ENCODE results near the gene NRGN. TPM values are rescaled to one million over a fixed set of nuclear protein-coding genes. Genes with fewer than 3 reads are reported as not detected.

The NRGN gene
- total and polyA plus RNA-seq, 3 donors from 2014 or later: 3.0 to 10.4 (median 5.5) TPM

GRCh38 chr11:124754309-124754708 is 14.6 kb downstream of the NRGN start:
- H3K4me3 ChIP-seq: no peak overlapping the region
- H3K9me3 ChIP-seq: no peaks in the 10 kb centered on the region
- no peaks in the 10 kb centered on the region for H3K36me3 ChIP-seq (ENCODE audit: low read depth, missing control alignments)
- TF ChIP-seq CTCF (IDR thresholded peaks at IDR 0.05) (no peak), POLR2A (IDR thresholded peaks at IDR 0.05) (no peak)
- H3K27ac ChIP-seq: no peak overlapping the region
- H3K27me3 ChIP-seq: no peaks in the 10 kb centered on the region
- peaks cover 18% of the 10 kb centered on the region for H3K4me1 ChIP-seq
- 84 to 87% methylated on average over 4 of the region's 4 CpGs for WGBS, 2 donors
- no peak for DNase-seq
- intact Hi-C loops (cut with DNase I; ENCODE audit: low total_unique reads): no loop called here

DNA sequence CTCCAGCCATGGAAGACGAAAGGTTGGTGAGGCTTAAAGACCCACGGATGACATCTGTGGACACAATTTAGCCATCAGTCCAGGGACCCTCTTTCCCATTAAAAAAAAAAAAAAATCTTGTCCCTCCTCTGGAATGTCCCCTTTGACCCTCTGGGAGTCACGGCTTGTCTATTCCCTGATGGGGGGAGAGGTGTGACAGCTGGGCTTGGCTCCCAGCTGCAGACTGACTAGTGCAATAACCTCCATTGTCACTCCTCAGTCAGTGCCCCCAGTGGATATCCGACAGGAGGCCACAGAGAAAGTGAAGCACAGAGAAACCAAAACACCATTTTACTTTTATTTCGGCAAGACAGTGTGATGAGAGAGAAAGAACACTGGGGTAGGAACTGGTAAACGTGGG is 15.0 kb downstream of the NRGN start:
- Histone ChIP-seq H3K27me3 (no peaks in the 10 kb centered on the region), H3K4me3 (no peak overlapping the region), H3K9me3 (no peaks in the 10 kb centered on the region), H3K36me3 (ENCODE audit: low read depth, missing control alignments) (no peaks in the 10 kb centered on the region), H3K27ac (no peak overlapping the region), H3K4me1 (peaks cover 22% of the 10 kb centered on the region)
- 74 to 89% methylated on average over 6 of the region's 6 CpGs for WGBS, 2 donors
- TF ChIP-seq CTCF (IDR thresholded peaks at IDR 0.05) (no peak), POLR2A (IDR thresholded peaks at IDR 0.05) (no peak)
- intact Hi-C loops (cut with DNase I; ENCODE audit: low total_unique reads): no loop called here
- no peak for DNase-seq

DNA sequence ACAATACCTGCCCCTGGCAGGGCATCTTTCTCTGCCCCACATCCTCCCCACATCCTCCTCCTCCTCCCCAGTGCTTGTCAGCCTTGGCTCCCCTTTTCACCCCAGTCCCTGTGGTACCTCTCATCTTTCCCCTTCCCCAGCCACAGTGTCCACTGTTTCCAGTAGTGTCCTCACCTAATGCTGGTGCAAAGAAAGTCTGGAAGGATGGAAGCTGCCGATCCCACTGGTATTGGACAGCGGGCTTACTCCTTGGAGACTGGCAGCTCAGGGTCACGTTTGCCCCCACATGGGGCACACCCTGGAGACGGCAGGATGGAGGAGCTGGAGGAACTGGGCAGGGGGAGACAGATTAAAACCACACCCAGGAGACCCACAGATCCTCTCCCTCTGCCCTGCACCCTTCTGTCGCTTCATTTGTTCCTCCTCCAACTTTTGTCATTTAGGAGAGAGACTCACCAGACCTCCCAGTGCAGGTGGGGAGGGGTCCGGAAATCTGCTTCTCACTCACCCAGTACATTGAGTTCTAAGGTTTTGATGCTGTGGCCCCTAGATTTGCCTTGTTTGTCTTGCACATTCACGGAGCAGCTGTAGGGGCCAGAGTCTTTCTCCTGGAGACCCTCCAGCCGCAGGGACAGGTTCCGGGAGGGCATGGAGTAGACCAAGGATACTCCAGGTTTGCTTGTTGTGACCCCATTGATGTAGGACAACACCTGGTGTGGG is 16.5 kb downstream of the NRGN start:
- H3K36me3 ChIP-seq (ENCODE audit: low read depth, missing control alignments): no peaks in the 10 kb centered on the region
- no peak for DNase-seq
- intact Hi-C loops (cut with DNase I; ENCODE audit: low total_unique reads): no loop called here
- no peak overlapping the region for H3K27ac ChIP-seq
- no peaks in the 10 kb centered on the region for H3K27me3 ChIP-seq
- H3K4me1 ChIP-seq: peaks cover 23% of the 10 kb centered on the region
- H3K4me3 ChIP-seq: no peak overlapping the region
- no peak for TF ChIP-seq CTCF (IDR thresholded peaks at IDR 0.05)
- TF ChIP-seq POLR2A (IDR thresholded peaks at IDR 0.05): no peak
- H3K9me3 ChIP-seq: no peaks in the 10 kb centered on the region
- WGBS, 2 donors: 46 to 54% methylated on average over 8 to 9 of the region's 9 CpGs

DNA sequence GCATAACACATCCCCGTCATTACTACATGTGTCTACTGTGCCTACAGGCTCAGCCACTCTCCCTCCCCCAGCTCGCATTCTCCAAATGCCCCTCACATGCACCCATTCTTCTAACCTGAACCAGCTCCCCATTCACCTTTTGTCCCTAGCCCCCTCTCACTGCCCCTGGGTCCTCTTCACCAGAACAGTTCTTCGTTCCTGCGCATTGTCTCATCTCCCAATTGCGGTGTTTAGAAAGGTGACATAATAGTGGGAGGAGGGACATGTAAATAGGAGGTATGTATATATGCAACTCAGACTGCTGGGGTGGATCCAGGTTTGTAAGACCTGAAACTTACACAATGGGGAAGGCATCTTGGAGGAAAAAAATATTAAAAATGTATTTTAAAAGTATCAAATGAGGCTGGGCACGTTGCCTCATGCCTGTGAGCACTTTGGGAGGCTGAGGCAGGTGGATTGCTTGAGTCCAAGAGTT is 17.0 kb downstream of the NRGN start:
- H3K9me3 ChIP-seq: no peaks in the 10 kb centered on the region
- no peak for DNase-seq
- 45 to 47% methylated on average over 6 of the region's 6 CpGs for WGBS, 2 donors
- no peaks in the 10 kb centered on the region for H3K36me3 ChIP-seq (ENCODE audit: low read depth, missing control alignments)
- TF ChIP-seq CTCF (IDR thresholded peaks at IDR 0.05) (no peak), POLR2A (IDR thresholded peaks at IDR 0.05) (no peak)
- intact Hi-C loops (cut with DNase I; ENCODE audit: low total_unique reads): no loop called here
- H3K27ac ChIP-seq: no peak overlapping the region
- no peak overlapping the region for H3K4me3 ChIP-seq
- H3K4me1 ChIP-seq: peaks cover 23% of the 10 kb centered on the region
- no peaks in the 10 kb centered on the region for H3K27me3 ChIP-seq

GRCh38 chr11:124757320-124757719 is 17.6 kb downstream of the NRGN start:
- TF ChIP-seq POLR2A (IDR thresholded peaks at IDR 0.05): no peak
- no peak for TF ChIP-seq CTCF (IDR thresholded peaks at IDR 0.05)

More at GRCh38 chr11:124757320-124757719, 17.6 kb downstream of the NRGN start:
- H3K27me3 ChIP-seq: no peaks in the 10 kb centered on the region
- intact Hi-C loops (cut with DNase I; ENCODE audit: low total_unique reads): no loop called here
- H3K9me3 ChIP-seq: no peaks in the 10 kb centered on the region
- peaks cover 18% of the 10 kb centered on the region for H3K4me1 ChIP-seq
- DNase-seq: no peak
- H3K36me3 ChIP-seq (ENCODE audit: low read depth, missing control alignments): no peaks in the 10 kb centered on the region
- H3K4me3 ChIP-seq: no peak overlapping the region
- WGBS, 2 donors: 60 to 71% methylated on average over 3 of the region's 3 CpGs
- H3K27ac ChIP-seq: no peak overlapping the region
